Measurements from ENCODE around the gene USH2A. TPM values are rescaled to one million over a fixed set of nuclear protein-coding genes. Genes with fewer than 3 reads are reported as not detected.
"Not testable (repeated sequence)": the region's sequence is repeated elsewhere in the genome, so short reads cannot be mapped to it uniquely, and the experiment has no call there.

USH2A gene
- total RNA-seq, 3 donors from 2014 or later = not detected

- Mint-ChIP-seq H3K27me3 (ENCODE audit: low read depth) (no peaks in the 10 kb centered on the region), H3K4me3 (no peak overlapping the region), H3K36me3 (ENCODE audit: insufficient read depth) (no peaks in the 10 kb centered on the region), H3K9me3 (peaks cover 11% of the 10 kb centered on the region), H3K4me1 (ENCODE audit: low read depth) (no peaks in the 10 kb centered on the region)
- DNase-seq (no peak), ATAC-seq (no peak)
Observed at GRCh38 chr1:216184126-216184680, 239.0 kb downstream of the USH2A start.

GRCh38 chr1:216183454-216183853, 239.8 kb downstream of the USH2A start:
- DNase-seq (no peak), ATAC-seq (no peak)
- Mint-ChIP-seq H3K4me1 (ENCODE audit: low read depth) (no peaks in the 10 kb centered on the region), H3K27me3 (ENCODE audit: low read depth) (no peaks in the 10 kb centered on the region), H3K4me3 (no peak overlapping the region), H3K9me3 (peaks cover 15% of the 10 kb centered on the region), H3K36me3 (ENCODE audit: insufficient read depth) (no peaks in the 10 kb centered on the region)

- DNase-seq = no peak
- H3K4me3 Mint-ChIP-seq = no peak overlapping the region
- ATAC-seq = no peak
- no peaks in the 10 kb centered on the region for H3K27me3 Mint-ChIP-seq (ENCODE audit: low read depth)
- no peaks in the 10 kb centered on the region for H3K4me1 Mint-ChIP-seq (ENCODE audit: low read depth)
- no peaks in the 10 kb centered on the region for H3K36me3 Mint-ChIP-seq (ENCODE audit: insufficient read depth)
- peaks cover 15% of the 10 kb centered on the region for H3K9me3 Mint-ChIP-seq
Observed at GRCh38 chr1:216183007-216183406, 240.2 kb downstream of the USH2A start.

GRCh38 chr1:216181590-216181989, 241.7 kb downstream of the USH2A start:
- no peaks in the 10 kb centered on the region for H3K36me3 Mint-ChIP-seq (ENCODE audit: insufficient read depth)
- H3K9me3 Mint-ChIP-seq = peaks cover 9% of the 10 kb centered on the region
- no peak overlapping the region for H3K4me3 Mint-ChIP-seq
- no peak for DNase-seq
- no peaks in the 10 kb centered on the region for H3K4me1 Mint-ChIP-seq (ENCODE audit: low read depth)
- no peak for ATAC-seq
- no peaks in the 10 kb centered on the region for H3K27me3 Mint-ChIP-seq (ENCODE audit: low read depth)

- no peaks in the 10 kb centered on the region for H3K36me3 Mint-ChIP-seq (ENCODE audit: insufficient read depth)
- no peak overlapping the region for H3K4me3 Mint-ChIP-seq
- ATAC-seq (no peak), DNase-seq (no peak)
- no peaks in the 10 kb centered on the region for H3K27me3 Mint-ChIP-seq (ENCODE audit: low read depth)
- H3K4me1 Mint-ChIP-seq (ENCODE audit: low read depth) = no peaks in the 10 kb centered on the region
- peaks cover 8% of the 10 kb centered on the region for H3K9me3 Mint-ChIP-seq
Observed at GRCh38 chr1:216178281-216178680, 245.0 kb downstream of the USH2A start.

GRCh38 chr1:216176970-216177369, 246.3 kb downstream of the USH2A start:
- Mint-ChIP-seq H3K36me3 (ENCODE audit: insufficient read depth) (no peaks in the 10 kb centered on the region), H3K9me3 (peaks cover 8% of the 10 kb centered on the region), H3K27me3 (ENCODE audit: low read depth) (no peaks in the 10 kb centered on the region), H3K4me1 (ENCODE audit: low read depth) (no peaks in the 10 kb centered on the region), H3K4me3 (no peak overlapping the region)
- ATAC-seq = no peak
- DNase-seq = no peak

GRCh38 chr1:216175714-216176113, 247.5 kb downstream of the USH2A start:
- Mint-ChIP-seq H3K36me3 (ENCODE audit: insufficient read depth) (no peaks in the 10 kb centered on the region), H3K9me3 (peaks cover 8% of the 10 kb centered on the region), H3K4me3 (no peak overlapping the region), H3K27me3 (ENCODE audit: low read depth) (no peaks in the 10 kb centered on the region), H3K4me1 (ENCODE audit: low read depth) (no peaks in the 10 kb centered on the region)
- ATAC-seq = no peak
- no peak for DNase-seq

- Mint-ChIP-seq H3K9me3 (peaks cover 4% of the 10 kb centered on the region), H3K36me3 (ENCODE audit: insufficient read depth) (no peaks in the 10 kb centered on the region), H3K4me1 (ENCODE audit: low read depth) (no peaks in the 10 kb centered on the region), H3K27me3 (ENCODE audit: low read depth) (no peaks in the 10 kb centered on the region), H3K4me3 (no peak overlapping the region)
- no peak for ATAC-seq
- no peak for DNase-seq
Observed at GRCh38 chr1:216173376-216173995, 249.8 kb downstream of the USH2A start.

- Mint-ChIP-seq H3K4me1 (ENCODE audit: low read depth) (no peaks in the 10 kb centered on the region), H3K9me3 (peaks cover 8% of the 10 kb centered on the region), H3K27me3 (ENCODE audit: low read depth) (no peaks in the 10 kb centered on the region), H3K4me3 (no peak overlapping the region), H3K36me3 (ENCODE audit: insufficient read depth) (no peaks in the 10 kb centered on the region)
- DNase-seq = no peak
- ATAC-seq = no peak
Observed at GRCh38 chr1:216169351-216169750, 253.9 kb downstream of the USH2A start.

- no peak for ATAC-seq
- H3K9me3 Mint-ChIP-seq = peaks cover 10% of the 10 kb centered on the region
- H3K36me3 Mint-ChIP-seq (ENCODE audit: insufficient read depth) = no peaks in the 10 kb centered on the region
Observed at GRCh38 chr1:216168546-216168945, 254.7 kb downstream of the USH2A start.

GRCh38 chr1:216154063-216154462, 269.2 kb downstream of the USH2A start:
- Mint-ChIP-seq H3K9me3 (peaks cover 4% of the 10 kb centered on the region), H3K27me3 (ENCODE audit: low read depth) (no peaks in the 10 kb centered on the region), H3K36me3 (ENCODE audit: insufficient read depth) (no peaks in the 10 kb centered on the region), H3K4me3 (no peak overlapping the region), H3K4me1 (ENCODE audit: low read depth) (no peaks in the 10 kb centered on the region)
- DNase-seq = no peak
- ATAC-seq = no peak

More at GRCh38 chr1:216168546-216168945, 254.7 kb downstream of the USH2A start:
- Mint-ChIP-seq H3K4me3 (no peak overlapping the region), H3K27me3 (ENCODE audit: low read depth) (no peaks in the 10 kb centered on the region), H3K4me1 (ENCODE audit: low read depth) (no peaks in the 10 kb centered on the region)
- DNase-seq = no peak

- Mint-ChIP-seq H3K27me3 (ENCODE audit: low read depth) (no peaks in the 10 kb centered on the region), H3K9me3 (peaks cover 4% of the 10 kb centered on the region), H3K4me3 (no peak overlapping the region), H3K36me3 (ENCODE audit: insufficient read depth) (no peaks in the 10 kb centered on the region), H3K4me1 (ENCODE audit: low read depth) (no peaks in the 10 kb centered on the region)
- DNase-seq = no peak
- ATAC-seq = no peak
Observed at GRCh38 chr1:216153130-216153529, 270.1 kb downstream of the USH2A start.

GRCh38 chr1:216145451-216146018, 277.7 kb downstream of the USH2A start:
- not testable (repeated sequence) for H3K9me3 Mint-ChIP-seq; H3K4me1 Mint-ChIP-seq (ENCODE audit: low read depth); H3K27me3 Mint-ChIP-seq (ENCODE audit: low read depth); DNase-seq; H3K36me3 Mint-ChIP-seq (ENCODE audit: insufficient read depth); ATAC-seq; H3K4me3 Mint-ChIP-seq

GRCh38 chr1:216144661-216145450, 278.4 kb downstream of the USH2A start:
- no peak overlapping the region for H3K4me3 Mint-ChIP-seq
- H3K36me3 Mint-ChIP-seq (ENCODE audit: insufficient read depth) = no peaks in the 10 kb centered on the region
- DNase-seq (no peak), ATAC-seq (no peak)
- no peaks in the 10 kb centered on the region for H3K9me3 Mint-ChIP-seq
- H3K4me1 Mint-ChIP-seq (ENCODE audit: low read depth) = no peaks in the 10 kb centered on the region
- no peaks in the 10 kb centered on the region for H3K27me3 Mint-ChIP-seq (ENCODE audit: low read depth)

- DNase-seq (no peak), ATAC-seq (no peak)
- H3K9me3 Mint-ChIP-seq = peaks cover 4% of the 10 kb centered on the region
- no peaks in the 10 kb centered on the region for H3K4me1 Mint-ChIP-seq (ENCODE audit: low read depth)
- no peaks in the 10 kb centered on the region for H3K36me3 Mint-ChIP-seq (ENCODE audit: insufficient read depth)
- no peak overlapping the region for H3K4me3 Mint-ChIP-seq
- no peaks in the 10 kb centered on the region for H3K27me3 Mint-ChIP-seq (ENCODE audit: low read depth)
Observed at GRCh38 chr1:216142921-216143320, 280.3 kb downstream of the USH2A start.
